CD14-positive monocyte (primary cell): ENCODE measurements around the gene GPC1. TPM values are rescaled to one million over a fixed set of nuclear protein-coding genes. Genes with fewer than 3 reads are reported as not detected.

Experiments used
- DNase-seq, 3 donors: peaks; one replicate each; pipeline ENCODE4 v3.0.0-alpha.2; 2011 to 2022
- H2AFZ ChIP-seq: 2 replicates; pipeline ENCODE4 v1.6.0; 2012; ENCODE audit warnings: mild to moderate bottlenecking, low read depth, low read length, inconsistent platforms; ENCODE audit not compliant: insufficient read depth, poor library complexity, severe bottlenecking
- H3K27ac ChIP-seq, 2 donors: 1 replicate in 1 of 2; 2 replicates in 1 of 2; pipeline ENCODE4 v1.5.1; 2012 to 2013; ENCODE audit warnings: low read length in 2 of 2, control low read depth in 1 of 2, inconsistent platforms in 1 of 2, low read depth in 1 of 2, mild to moderate bottlenecking in 1 of 2
- H3K27me3 ChIP-seq, 2 donors: one replicate each; pipeline versions ENCODE4 v1.6.0 to v1.6.1; 2011 to 2013; ENCODE audit warnings: low read length in 2 of 2; ENCODE audit not compliant: control insufficient read depth in 2 of 2, insufficient read depth in 2 of 2
- H3K36me3 ChIP-seq, 2 donors: replicated peaks in 1 of 2; 1 replicate in 1 of 2; 2 replicates in 1 of 2; pipeline versions ENCODE4 v1.5.1 to v1.6.1; 2012 to 2013; ENCODE audit warnings: low read length in 2 of 2, control low read depth in 1 of 2, inconsistent platforms in 1 of 2, mild to moderate bottlenecking in 1 of 2; ENCODE audit not compliant: insufficient read depth in 2 of 2, control insufficient read depth in 1 of 2
- H3K4me1 ChIP-seq, 2 donors: 1 replicate in 1 of 2; 2 replicates in 1 of 2; pipeline versions ENCODE4 v1.5.1 to v1.6.1; 2012 to 2013; ENCODE audit warnings: low read length in 2 of 2, control low read depth in 1 of 2, inconsistent platforms in 1 of 2, mild to moderate bottlenecking in 1 of 2, moderate library complexity in 1 of 2; ENCODE audit not compliant: insufficient read depth in 2 of 2, control insufficient read depth in 1 of 2
- H3K4me2 ChIP-seq: replicated peaks from 2 replicates; pipeline ENCODE3; 2012; ENCODE audit warnings: low read length, moderate library complexity, mild to moderate bottlenecking; ENCODE audit not compliant: poor library complexity, severe bottlenecking; ENCODE audit errors: extremely low read depth
- H3K4me3 ChIP-seq, 3 experiments: fragments of 200-600 bp in 1 of 3; sonication (generic) in 1 of 3; replicated peaks in 1 of 3; 1 replicate in 2 of 3; 2 replicates in 1 of 3; pipeline ENCODE4 v1.5.1; 2011 to 2013; ENCODE audit warnings: low read length in 3 of 3, mild to moderate bottlenecking in 3 of 3, control low read depth in 2 of 3, low read depth in 2 of 3, inconsistent platforms in 1 of 3, moderate library complexity in 1 of 3
- H3K79me2 ChIP-seq: 2 replicates; pipeline ENCODE4 v1.6.0; 2012; ENCODE audit warnings: mild to moderate bottlenecking, control low read depth, inconsistent platforms, low read length, moderate library complexity; ENCODE audit not compliant: insufficient read depth
- H3K9ac ChIP-seq: 2 replicates; pipeline ENCODE4 v1.6.0; 2017; ENCODE audit warnings: low read length, mild to moderate bottlenecking; ENCODE audit not compliant: insufficient read depth, poor library complexity, severe bottlenecking
- H3K9me3 ChIP-seq, 2 donors: replicated peaks in 1 of 2; 1 replicate in 1 of 2; 2 replicates in 1 of 2; pipeline versions ENCODE4 v1.5.1 to v1.6.1; 2012 to 2013; ENCODE audit warnings: low read length in 2 of 2, control low read depth in 1 of 2; ENCODE audit not compliant: control insufficient read depth in 1 of 2, insufficient read depth in 1 of 2
- H4K20me1 ChIP-seq: 2 replicates; pipeline ENCODE4 v1.6.0; 2012; ENCODE audit warnings: mild to moderate bottlenecking, low read length, control low read depth, moderate library complexity; ENCODE audit not compliant: insufficient read depth
- H3K27ac Mint-ChIP-seq, 7 donors: one replicate each; pipeline ENCODE4 v1.8.0; 2020; ENCODE audit warnings: mild to moderate bottlenecking in 7 of 7, mixed read lengths in 7 of 7, moderate library complexity in 6 of 7, inconsistent platforms in 2 of 7
- H3K27me3 Mint-ChIP-seq, 3 donors: one replicate each; pipeline ENCODE4 v1.8.0; 2021 to 2022; ENCODE audit warnings: low read depth in 3 of 3, mild to moderate bottlenecking in 3 of 3, mixed read lengths in 3 of 3, moderate library complexity in 3 of 3, inconsistent platforms in 1 of 3
- H3K36me3 Mint-ChIP-seq, 2 donors: one replicate each; pipeline ENCODE4 v1.8.0; 2020; ENCODE audit warnings: mixed read lengths in 2 of 2, inconsistent platforms in 1 of 2, mild to moderate bottlenecking in 1 of 2
- H3K4me1 Mint-ChIP-seq: one replicate; pipeline ENCODE4 v1.8.0; 2020; ENCODE audit warnings: mild to moderate bottlenecking, mixed read lengths
- H3K4me3 Mint-ChIP-seq, 2 donors: one replicate each; pipeline ENCODE4 v1.8.0; 2020; ENCODE audit warnings: mild to moderate bottlenecking in 2 of 2, mixed read lengths in 2 of 2, moderate library complexity in 1 of 2
- H3K9me3 Mint-ChIP-seq, 7 donors: one replicate each; pipeline ENCODE4 v1.8.0; 2020 to 2022; ENCODE audit warnings: mixed read lengths in 7 of 7, mild to moderate bottlenecking in 6 of 7, moderate library complexity in 6 of 7, inconsistent platforms in 2 of 7
- CTCF ChIP-seq: fragments of 200-600 bp; IDR thresholded peaks from one replicate; pipeline ENCODE4 v1.8.0; 2022; ENCODE audit warnings: antibody characterized with exemption, mild to moderate bottlenecking
- WGBS: methylation state at CpG from one replicate; pipeline ENCODE4 v1.1.5; 2013; ENCODE audit warnings: missing lambda C conversion rate; ENCODE audit not compliant: insufficient coverage; 5-methylcytosine and 5-hydroxymethylcytosine counted together
- intact Hi-C, 2 donors: fragments of 100-400 bp; cut with micrococcal nuclease; formaldehyde crosslinking; loops; one replicate each; pipeline versions ENCODE4 v1.15.0 to v1.15.1; 2023
- polyA plus RNA-seq, 3 donors: library from polyadenylated mRNA; depleted of rRNA in 1 of 3; unstranded in 2 of 3; stranded (reverse) in 1 of 3; fragments of 300-500 nt in 2 of 3; fragments of >200 nt in 1 of 3; fragmentation: Illumina TruSeq in 2 of 3; gene quantifications; 1 replicate in 2 of 3; 2 replicates in 1 of 3; pipeline ENCODE4 v1.2.3, GENCODE V29; 2012 to 2021

GPC1 gene
- polyA plus RNA-seq, 3 donors = 0.08 TPM; not detected in 2

- H3K9me3 ChIP-seq = peaks cover 13 to 14% of the 10 kb centered on the region in 2 donors
- H3K79me2 ChIP-seq = no peaks in the 10 kb centered on the region
- H3K4me3 Mint-ChIP-seq = no peak overlapping the region
- H3K9me3 Mint-ChIP-seq = peaks cover 9 to 18% (median 16%) of the 10 kb centered on the region in 7 donors
- DNase-seq = no peak
- peaks cover 50 to 69% of the 10 kb centered on the region in 2 donors for H3K36me3 Mint-ChIP-seq
- H3K27me3 Mint-ChIP-seq = no peaks in the 10 kb centered on the region
- peaks cover 9 to 35% of the 10 kb centered on the region in 2 donors for H3K36me3 ChIP-seq
- no peak overlapping the region for H2AFZ ChIP-seq
- H3K4me3 ChIP-seq = no peak overlapping the region
- H3K27ac ChIP-seq = no peak overlapping the region
- no peak overlapping the region for H3K9ac ChIP-seq
- 93% methylated on average over 10 of the region's 13 CpGs for WGBS
- H3K4me1 Mint-ChIP-seq = no peaks in the 10 kb centered on the region
- no peaks in the 10 kb centered on the region for H4K20me1 ChIP-seq
- no peak overlapping the region for H3K4me2 ChIP-seq
- H3K4me1 ChIP-seq = no peaks in the 10 kb centered on the region
- intact Hi-C loops = no loop called here
- H3K27ac Mint-ChIP-seq = no peak overlapping the region
- H3K27me3 ChIP-seq = no peaks in the 10 kb centered on the region
- no peak for TF ChIP-seq CTCF
Measured at GRCh38 chr2:240498171-240498957, 62.9 kb downstream of the GPC1 start.

GRCh38 chr2:240498958-240499260 is 63.4 kb downstream of the GPC1 start:
- WGBS = 98% methylated on average over 8 of the region's 9 CpGs
- Histone ChIP-seq H3K79me2 (no peaks in the 10 kb centered on the region), H3K4me3 (no peak overlapping the region), H3K9ac (no peak overlapping the region), H3K4me2 (no peak overlapping the region), H3K36me3 (peaks cover 9 to 35% of the 10 kb centered on the region in 2 donors), H3K27me3 (no peaks in the 10 kb centered on the region), H3K4me1 (no peaks in the 10 kb centered on the region), H3K9me3 (peaks cover 7 to 8% of the 10 kb centered on the region in 2 donors), H3K27ac (no peak overlapping the region), H2AFZ (no peak overlapping the region), H4K20me1 (no peaks in the 10 kb centered on the region)
- H3K4me3 Mint-ChIP-seq = no peak overlapping the region
- no peak for TF ChIP-seq CTCF
- no peaks in the 10 kb centered on the region for H3K27me3 Mint-ChIP-seq
- peaks cover 47 to 70% of the 10 kb centered on the region in 2 donors for H3K36me3 Mint-ChIP-seq
- H3K4me1 Mint-ChIP-seq = no peaks in the 10 kb centered on the region
- DNase-seq = no peak
- peaks cover 4 to 13% (median 12%) of the 10 kb centered on the region in 7 donors for H3K9me3 Mint-ChIP-seq
- intact Hi-C loops = no loop called here
- peak overlapping the region in 2 of 7 donors; percentile 33 to 46 for H3K27ac Mint-ChIP-seq
